ENCODE results near the gene KCTD17. TPM values are rescaled to one million over a fixed set of nuclear protein-coding genes. Genes with fewer than 3 reads are reported as not detected.

KCTD17 gene
- total RNA-seq = 11.0 TPM

DNA sequence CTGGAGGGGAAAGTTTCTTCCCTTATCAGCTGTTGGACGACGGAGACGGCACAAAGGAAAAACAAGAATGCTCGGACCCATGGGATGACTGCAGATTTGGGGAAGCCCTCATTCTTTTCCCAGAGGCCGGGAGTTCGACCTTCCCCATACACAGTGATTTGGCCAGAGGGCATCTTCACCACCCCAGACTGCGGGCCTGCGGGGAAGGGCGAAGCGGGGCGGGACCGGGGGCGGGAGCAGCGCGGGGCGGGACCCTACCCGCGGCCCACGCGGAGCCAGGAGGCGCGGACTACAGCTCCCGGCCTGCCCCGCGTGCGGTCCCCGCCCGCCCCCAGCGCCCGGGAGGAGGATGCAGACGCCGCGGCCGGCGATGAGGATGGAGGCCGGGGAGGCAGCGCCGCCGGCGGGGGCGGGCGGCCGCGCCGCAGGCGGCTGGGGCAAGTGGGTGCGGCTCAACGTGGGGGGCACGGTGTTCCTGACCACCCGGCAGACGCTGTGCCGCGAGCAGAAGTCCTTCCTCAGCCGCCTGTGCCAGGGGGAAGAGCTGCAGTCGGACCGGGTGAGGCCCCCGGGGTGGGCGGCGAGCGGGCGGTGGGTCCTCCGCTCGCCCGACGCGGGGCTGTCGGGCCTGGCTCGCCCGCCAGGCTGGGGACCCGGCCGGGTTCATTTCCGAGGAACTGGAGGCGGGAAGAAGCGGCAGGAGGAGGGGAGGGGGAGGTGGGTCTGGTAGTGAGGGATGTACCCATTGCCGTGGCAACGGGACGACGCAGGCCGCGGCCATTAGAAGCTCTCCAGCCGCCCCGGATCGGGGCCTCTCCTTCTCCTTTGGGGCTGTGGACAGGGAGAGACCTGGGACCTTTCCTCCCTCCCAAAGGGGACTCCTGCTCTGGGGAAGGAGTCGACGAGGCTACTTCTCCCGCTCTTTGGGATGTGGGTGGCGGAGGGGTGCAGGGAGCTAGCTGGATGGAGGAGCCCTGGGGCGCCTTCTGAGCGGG, at the start of gene KCTD17:
Gene KCTD17, plus strand, starts transcription at position 352 of the 995 bp plus-strand sequence. Its CDS starts 19 bp downstream, at position 371.
- no peaks in the 10 kb centered on the region for H3K9me3 ChIP-seq (ENCODE audit: control insufficient read depth in 3 of 3, low read length in 3 of 3)
- peaks cover 7 to 10% (median 8%) of the 10 kb centered on the region in 3 donors for H3K4me1 ChIP-seq (ENCODE audit: control insufficient read depth in 3 of 3, insufficient read depth in 3 of 3, low read length in 3 of 3)
- peaks cover 0 to 4% (median 2%) of the 10 kb centered on the region in 3 donors for H3K36me3 ChIP-seq (ENCODE audit: control insufficient read depth in 3 of 3, insufficient read depth in 3 of 3, low read length in 3 of 3)
- H3K27ac ChIP-seq (ENCODE audit: low read depth, low read length) = no peak within 1 kb of the TSS
- peaks cover 18 to 37% (median 21%) of the 10 kb centered on the region in 3 donors for H3K27me3 ChIP-seq (ENCODE audit: control insufficient read depth in 3 of 3, insufficient read depth in 3 of 3, low read length in 3 of 3)
- peak within 1 kb of the TSS; percentile 20 to 45 (median 33) for H3K9ac ChIP-seq (ENCODE audit: low read depth in 1 of 3, low read length in 3 of 3)
- peak within 1 kb of the TSS; percentile 49 to 56 (median 54) for H3K4me3 ChIP-seq (ENCODE audit: low read length in 3 of 3)

DNA sequence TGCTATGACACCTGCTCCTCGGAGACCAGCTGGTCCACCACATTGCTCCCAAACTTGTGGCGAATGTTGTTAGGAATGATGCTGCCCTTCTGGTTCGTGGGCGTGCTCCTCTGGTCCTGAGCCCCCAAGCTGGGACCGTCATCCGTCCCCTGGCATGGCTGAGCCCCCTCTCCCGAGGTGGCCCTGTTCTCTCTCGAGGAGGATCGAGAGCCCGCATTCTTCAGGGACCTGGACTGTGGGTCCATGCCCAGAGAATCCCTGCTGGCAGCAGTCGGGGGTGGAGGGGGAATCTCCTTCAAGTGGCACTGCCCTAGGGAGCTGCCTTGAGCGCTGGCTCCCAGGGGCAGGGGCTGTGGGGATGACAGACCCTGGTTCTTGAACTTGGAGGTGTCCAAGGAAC, 49.7 kb upstream of the KCTD17 start:
- Histone ChIP-seq H3K9ac (ENCODE audit: low read depth in 1 of 3, low read length in 3 of 3) (no peak overlapping the region), H3K27ac (ENCODE audit: low read depth, low read length) (no peak overlapping the region), H3K27me3 (ENCODE audit: control insufficient read depth in 3 of 3, insufficient read depth in 3 of 3, low read length in 3 of 3) (peaks cover 0 to 11% (median 0%) of the 10 kb centered on the region in 3 donors), H3K4me3 (ENCODE audit: low read length in 3 of 3) (no peak overlapping the region), H3K36me3 (ENCODE audit: control insufficient read depth in 3 of 3, insufficient read depth in 3 of 3, low read length in 3 of 3) (no peaks in the 10 kb centered on the region), H3K9me3 (ENCODE audit: control insufficient read depth in 3 of 3, low read length in 3 of 3) (no peaks in the 10 kb centered on the region), H3K4me1 (ENCODE audit: control insufficient read depth in 3 of 3, insufficient read depth in 3 of 3, low read length in 3 of 3) (no peaks in the 10 kb centered on the region)

- Histone ChIP-seq H3K27me3 (ENCODE audit: control insufficient read depth in 3 of 3, insufficient read depth in 3 of 3, low read length in 3 of 3) (peaks cover 0 to 9% (median 0%) of the 10 kb centered on the region in 3 donors), H3K9me3 (ENCODE audit: control insufficient read depth in 3 of 3, low read length in 3 of 3) (no peaks in the 10 kb centered on the region)
Measured at GRCh38 chr22:37002633-37003032, 48.9 kb upstream of the KCTD17 start.

DNA sequence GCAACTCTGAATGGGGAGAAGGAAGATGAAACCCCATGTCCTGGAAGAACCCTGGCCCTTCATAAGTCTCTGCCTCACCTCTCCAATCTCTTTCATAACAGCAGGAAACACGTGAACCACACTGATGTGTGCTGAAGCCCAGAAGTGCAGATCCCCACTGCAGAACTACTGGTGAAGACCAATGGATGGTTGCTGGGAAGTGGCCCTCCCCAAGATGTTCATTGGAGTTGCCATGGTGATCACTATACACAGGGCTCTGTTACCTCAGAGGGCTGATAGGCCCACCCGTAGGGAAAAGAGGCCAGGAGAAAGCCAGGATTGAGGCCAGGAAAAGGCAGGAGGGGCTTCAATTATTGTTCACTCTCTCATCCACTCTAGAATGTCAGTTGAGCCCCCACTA, 43.9 kb upstream of the KCTD17 start:
- H3K4me1 ChIP-seq (ENCODE audit: control insufficient read depth in 3 of 3, insufficient read depth in 3 of 3, low read length in 3 of 3) = peaks cover 10 to 22% (median 17%) of the 10 kb centered on the region in 3 donors
- no peak overlapping the region for H3K9ac ChIP-seq (ENCODE audit: low read depth in 1 of 3, low read length in 3 of 3)
- H3K9me3 ChIP-seq (ENCODE audit: control insufficient read depth in 3 of 3, low read length in 3 of 3) = no peaks in the 10 kb centered on the region
- peaks cover 0 to 6% (median 0%) of the 10 kb centered on the region in 3 donors for H3K27me3 ChIP-seq (ENCODE audit: control insufficient read depth in 3 of 3, insufficient read depth in 3 of 3, low read length in 3 of 3)
- H3K27ac ChIP-seq (ENCODE audit: low read depth, low read length) = no peak overlapping the region
- no peak overlapping the region for H3K4me3 ChIP-seq (ENCODE audit: low read length in 3 of 3)
- no peaks in the 10 kb centered on the region for H3K36me3 ChIP-seq (ENCODE audit: control insufficient read depth in 3 of 3, insufficient read depth in 3 of 3, low read length in 3 of 3)

More at GRCh38 chr22:37002633-37003032, 48.9 kb upstream of the KCTD17 start:
- H3K4me1 ChIP-seq (ENCODE audit: control insufficient read depth in 3 of 3, insufficient read depth in 3 of 3, low read length in 3 of 3) = peaks cover 0 to 2% (median 1%) of the 10 kb centered on the region in 3 donors
- H3K36me3 ChIP-seq (ENCODE audit: control insufficient read depth in 3 of 3, insufficient read depth in 3 of 3, low read length in 3 of 3) = no peaks in the 10 kb centered on the region
- no peak overlapping the region for H3K27ac ChIP-seq (ENCODE audit: low read depth, low read length)
- H3K4me3 ChIP-seq (ENCODE audit: low read length in 3 of 3) = no peak overlapping the region
- H3K9ac ChIP-seq (ENCODE audit: low read depth in 1 of 3, low read length in 3 of 3) = no peak overlapping the region

- Histone ChIP-seq H3K27me3 (ENCODE audit: control insufficient read depth in 3 of 3, insufficient read depth in 3 of 3, low read length in 3 of 3) (peaks cover 0 to 4% (median 0%) of the 10 kb centered on the region in 3 donors), H3K27ac (ENCODE audit: low read depth, low read length) (no peak overlapping the region), H3K36me3 (ENCODE audit: control insufficient read depth in 3 of 3, insufficient read depth in 3 of 3, low read length in 3 of 3) (no peaks in the 10 kb centered on the region), H3K9me3 (ENCODE audit: control insufficient read depth in 3 of 3, low read length in 3 of 3) (no peaks in the 10 kb centered on the region), H3K4me3 (ENCODE audit: low read length in 3 of 3) (no peak overlapping the region), H3K4me1 (ENCODE audit: control insufficient read depth in 3 of 3, insufficient read depth in 3 of 3, low read length in 3 of 3) (peaks cover 10 to 22% (median 17%) of the 10 kb centered on the region in 3 donors), H3K9ac (ENCODE audit: low read depth in 1 of 3, low read length in 3 of 3) (no peak overlapping the region)
Measured at GRCh38 chr22:37008365-37008764, 43.2 kb upstream of the KCTD17 start.

DNA sequence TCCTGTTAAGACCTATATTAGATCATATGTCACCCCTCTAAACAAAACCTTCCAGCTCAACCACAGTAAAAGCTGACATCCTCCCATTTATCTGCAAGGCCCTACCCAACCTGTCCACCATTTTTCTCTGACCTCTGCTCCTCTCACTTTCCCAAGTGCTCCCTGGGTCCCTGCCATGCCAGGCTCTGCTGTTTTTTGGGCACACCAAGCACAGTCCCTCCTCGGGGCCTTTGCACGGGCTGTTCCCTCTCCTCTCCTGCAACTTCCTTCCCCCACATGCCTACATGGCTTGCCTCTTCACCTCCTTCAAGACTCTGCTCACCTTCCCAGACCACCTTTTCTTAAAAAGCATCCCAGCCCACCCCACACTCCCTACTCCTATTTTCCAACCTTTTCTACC, 42.1 kb upstream of the KCTD17 start:
- Histone ChIP-seq H3K4me3 (ENCODE audit: low read length in 3 of 3) (no peak overlapping the region), H3K4me1 (ENCODE audit: control insufficient read depth in 3 of 3, insufficient read depth in 3 of 3, low read length in 3 of 3) (peaks cover 10 to 22% (median 17%) of the 10 kb centered on the region in 3 donors), H3K9ac (ENCODE audit: low read depth in 1 of 3, low read length in 3 of 3) (no peak overlapping the region), H3K27me3 (ENCODE audit: control insufficient read depth in 3 of 3, insufficient read depth in 3 of 3, low read length in 3 of 3) (no peaks in the 10 kb centered on the region), H3K9me3 (ENCODE audit: control insufficient read depth in 3 of 3, low read length in 3 of 3) (no peaks in the 10 kb centered on the region), H3K27ac (ENCODE audit: low read depth, low read length) (no peak overlapping the region), H3K36me3 (ENCODE audit: control insufficient read depth in 3 of 3, insufficient read depth in 3 of 3, low read length in 3 of 3) (no peaks in the 10 kb centered on the region)

GRCh38 chr22:37010174-37010573, 41.4 kb upstream of the KCTD17 start:
- Histone ChIP-seq H3K4me3 (ENCODE audit: low read length in 3 of 3) (no peak overlapping the region), H3K9ac (ENCODE audit: low read depth in 1 of 3, low read length in 3 of 3) (no peak overlapping the region), H3K27me3 (ENCODE audit: control insufficient read depth in 3 of 3, insufficient read depth in 3 of 3, low read length in 3 of 3) (no peaks in the 10 kb centered on the region), H3K27ac (ENCODE audit: low read depth, low read length) (no peak overlapping the region), H3K4me1 (ENCODE audit: control insufficient read depth in 3 of 3, insufficient read depth in 3 of 3, low read length in 3 of 3) (peaks cover 10 to 22% (median 17%) of the 10 kb centered on the region in 3 donors), H3K9me3 (ENCODE audit: control insufficient read depth in 3 of 3, low read length in 3 of 3) (no peaks in the 10 kb centered on the region), H3K36me3 (ENCODE audit: control insufficient read depth in 3 of 3, insufficient read depth in 3 of 3, low read length in 3 of 3) (no peaks in the 10 kb centered on the region)

DNA sequence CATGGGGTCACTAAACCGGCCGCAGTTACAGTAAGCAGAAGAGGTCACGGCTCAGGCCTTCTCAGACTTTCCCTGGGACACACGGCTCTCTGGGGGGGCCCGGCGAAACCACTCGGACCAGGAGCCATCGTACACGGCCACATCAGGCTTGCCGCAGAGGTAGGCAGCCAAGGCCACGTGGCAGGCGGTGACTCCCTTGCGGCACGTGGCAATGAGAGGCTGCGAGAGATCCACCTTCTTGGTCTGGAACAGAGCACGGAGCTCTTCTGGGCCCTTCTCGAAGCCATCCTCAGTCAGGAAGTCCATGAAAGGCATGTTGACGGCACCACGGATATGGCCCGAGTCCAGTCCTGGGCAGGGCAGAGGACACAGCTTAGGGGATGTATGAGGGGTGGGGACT, 40.6 kb upstream of the KCTD17 start:
- H3K4me3 ChIP-seq (ENCODE audit: low read length in 3 of 3) = no peak overlapping the region
- no peaks in the 10 kb centered on the region for H3K36me3 ChIP-seq (ENCODE audit: control insufficient read depth in 3 of 3, insufficient read depth in 3 of 3, low read length in 3 of 3)
- H3K27ac ChIP-seq (ENCODE audit: low read depth, low read length) = no peak overlapping the region
- peaks cover 10 to 25% (median 17%) of the 10 kb centered on the region in 3 donors for H3K4me1 ChIP-seq (ENCODE audit: control insufficient read depth in 3 of 3, insufficient read depth in 3 of 3, low read length in 3 of 3)
- no peak overlapping the region for H3K9ac ChIP-seq (ENCODE audit: low read depth in 1 of 3, low read length in 3 of 3)
- H3K27me3 ChIP-seq (ENCODE audit: control insufficient read depth in 3 of 3, insufficient read depth in 3 of 3, low read length in 3 of 3) = no peaks in the 10 kb centered on the region
- H3K9me3 ChIP-seq (ENCODE audit: control insufficient read depth in 3 of 3, low read length in 3 of 3) = no peaks in the 10 kb centered on the region

DNA sequence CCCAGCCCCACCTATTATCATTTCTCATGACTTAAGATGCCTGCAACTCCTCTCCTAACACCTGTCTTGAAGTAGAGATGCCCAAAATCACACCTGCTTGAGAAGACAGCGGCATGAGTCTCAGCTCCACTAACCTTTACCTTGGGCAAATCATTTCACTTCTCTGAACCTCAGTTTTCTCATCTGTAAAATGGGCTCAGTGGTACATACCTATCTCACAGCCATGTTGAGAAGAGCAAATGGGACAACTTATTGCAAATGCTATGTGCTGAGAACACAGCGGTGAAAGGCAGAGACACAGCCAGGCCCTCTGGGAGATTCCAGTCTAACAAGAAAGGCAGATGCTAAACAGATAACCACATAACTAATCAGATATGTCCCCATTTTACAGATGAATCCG, 40.1 kb upstream of the KCTD17 start:
- Histone ChIP-seq H3K9ac (ENCODE audit: low read depth in 1 of 3, low read length in 3 of 3) (no peak overlapping the region), H3K4me1 (ENCODE audit: control insufficient read depth in 3 of 3, insufficient read depth in 3 of 3, low read length in 3 of 3) (peaks cover 10 to 26% (median 20%) of the 10 kb centered on the region in 3 donors), H3K9me3 (ENCODE audit: control insufficient read depth in 3 of 3, low read length in 3 of 3) (no peaks in the 10 kb centered on the region), H3K27ac (ENCODE audit: low read depth, low read length) (no peak overlapping the region), H3K4me3 (ENCODE audit: low read length in 3 of 3) (no peak overlapping the region), H3K36me3 (ENCODE audit: control insufficient read depth in 3 of 3, insufficient read depth in 3 of 3, low read length in 3 of 3) (no peaks in the 10 kb centered on the region), H3K27me3 (ENCODE audit: control insufficient read depth in 3 of 3, insufficient read depth in 3 of 3, low read length in 3 of 3) (no peaks in the 10 kb centered on the region)
